K562 (cell line): Measurements from ENCODE around the gene NGDN. TPM values are rescaled to one million over a fixed set of nuclear protein-coding genes. Genes with fewer than 3 reads are reported as not detected.

Source experiments
- CREB1 ChIP-seq, 2 experiments: sonication (generic) in 1 of 2; formaldehyde crosslinking in 1 of 2; IDR thresholded peaks; 2 replicates each; pipeline versions ENCODE4 v1.6.1 to v1.8.0; 2012 to 2022; ENCODE audit warnings: inconsistent platforms in 1 of 2, mild to moderate bottlenecking in 1 of 2, missing genetic modification reagents in 1 of 2, moderate library complexity in 1 of 2
- EHMT2 ChIP-seq: fragments of 450-650 bp; IDR thresholded peaks from 2 replicates; pipeline ENCODE4 v1.6.1; 2018; ENCODE audit warnings: antibody characterized with exemption
- THRAP3 ChIP-seq: fragments of 450-650 bp; IDR thresholded peaks from 2 replicates; pipeline ENCODE4 v1.6.1; 2016; ENCODE audit warnings: mild to moderate bottlenecking, inconsistent platforms, borderline replicate concordance
- ZNF592 ChIP-seq: fragments of 450-650 bp; IDR thresholded peaks from 2 replicates; pipeline ENCODE4 v1.6.1; 2017; ENCODE audit warnings: antibody characterized with exemption, mild to moderate bottlenecking
- polyA plus RNA-seq, 8 experiments: library from polyadenylated mRNA; depleted of rRNA in 4 of 8; stranded (reverse) in 5 of 8; unstranded in 3 of 8; fragments of >200 nt; fragmentation: Nextera tagmentation in 2 of 8; fragmentation: Illumina TruSeq in 1 of 8; extraction: Ambion mirVana in 2 of 8; extraction: Trizol in 1 of 8; gene quantifications; 2 replicates each; pipeline versions ENCODE4 v1.2.1 to v1.2.3, GENCODE V29; 2011 to 2014; ENCODE audit warnings: inconsistent platforms in 1 of 8, missing spikeins in 1 of 8
- total RNA-seq, 7 experiments: library from RNA; depleted of rRNA in 6 of 7; stranded (reverse); fragments of >200 nt in 6 of 7; fragmentation: Illumina TruSeq in 2 of 7; extraction: Trizol in 2 of 7; gene quantifications; 2 replicates each; pipeline versions ENCODE4 v1.2.1 to v1.2.3, GENCODE V29; 2011 to 2021; ENCODE audit warnings: low replicate concordance in 1 of 7
- TF ChIP-seq, protein P1 (sequence below): IDR thresholded peaks from 3 replicates; pipeline ENCODE4 v1.6.1; 2011; ENCODE audit warnings: borderline replicate concordance, mild to moderate bottlenecking; ENCODE audit not compliant: insufficient read length, insufficient read depth

Gene NGDN
- total and polyA plus RNA-seq, 9 of the 15 experiments (the other 6 are each of a cell fraction or from before 2014, with no cell fraction given), result 42.9 to 195 (median 74.9) TPM

- TF ChIP-seq ZNF592 (no peak), CREB1 (IDR thresholded peaks at IDR 0.05) (no peak), CREB1 (CRISPR knock-in tag; IDR thresholded peaks at IDR 0.05) (no peak), THRAP3 (no peak), EHMT2 (no peak)
- TF ChIP-seq, protein P1, sequence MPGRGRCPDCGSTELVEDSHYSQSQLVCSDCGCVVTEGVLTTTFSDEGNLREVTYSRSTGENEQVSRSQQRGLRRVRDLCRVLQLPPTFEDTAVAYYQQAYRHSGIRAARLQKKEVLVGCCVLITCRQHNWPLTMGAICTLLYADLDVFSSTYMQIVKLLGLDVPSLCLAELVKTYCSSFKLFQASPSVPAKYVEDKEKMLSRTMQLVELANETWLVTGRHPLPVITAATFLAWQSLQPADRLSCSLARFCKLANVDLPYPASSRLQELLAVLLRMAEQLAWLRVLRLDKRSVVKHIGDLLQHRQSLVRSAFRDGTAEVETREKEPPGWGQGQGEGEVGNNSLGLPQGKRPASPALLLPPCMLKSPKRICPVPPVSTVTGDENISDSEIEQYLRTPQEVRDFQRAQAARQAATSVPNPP, result no peak
These were observed 38.0 kb upstream of the NGDN start (continued) for GRCh38 chr14:23431486-23431885.
